HEK293 (cell line): ENCODE measurements around the gene TAF12.

Source experiments
- CTCF ChIA-PET: fragments of 350-600 bp; formaldehyde crosslinking; extraction: SDS; loops from one replicate; lab custom pipeline; 2021; ENCODE audit warnings: antibody characterized with exemption; lab: Yijun Ruan, JAX
- POLR2A ChIA-PET: fragments of 300-600 bp; formaldehyde crosslinking; extraction: SDS; loops from one replicate; lab custom pipeline; 2020; ENCODE audit warnings: antibody characterized with exemption, inconsistent platforms; lab: Yijun Ruan, JAX
- H3K27ac ChIP-seq: fragments of 200-500 bp; sonication (Bioruptor generic); 2 replicates; pipeline ENCODE4 v1.5.1; 2014; ENCODE audit warnings: low read depth, low read length, control low read depth, inconsistent platforms; ENCODE audit errors: extremely low read depth
- H3K36me3 ChIP-seq, 2 experiments: fragments of 200-500 bp in 1 of 2; sonication (Bioruptor generic) in 1 of 2; 1 replicate in 1 of 2; 2 replicates in 1 of 2; pipeline ENCODE4 v1.5.1; 2014 to 2017; ENCODE audit warnings: inconsistent platforms in 2 of 2, low read length in 2 of 2; ENCODE audit not compliant: control insufficient read depth in 2 of 2, insufficient read depth in 1 of 2
- H3K4me1 ChIP-seq: fragments of 200-500 bp; sonication (Bioruptor generic); 2 replicates; pipeline ENCODE4 v1.5.1; 2014; ENCODE audit warnings: mild to moderate bottlenecking, low read length, inconsistent platforms; ENCODE audit not compliant: control insufficient read depth, insufficient read depth
- H3K4me3 ChIP-seq: 2 replicates; pipeline ENCODE4 v1.5.1; 2011; ENCODE audit warnings: low read depth, mild to moderate bottlenecking, control low read depth, low read length, moderate library complexity
- H3K9me3 ChIP-seq: fragments of 200-500 bp; sonication (Bioruptor generic); 2 replicates; pipeline ENCODE4 v1.5.1; 2014; ENCODE audit warnings: low read depth, low read length, inconsistent platforms; ENCODE audit not compliant: control insufficient read depth, insufficient read depth
- GLIS1 ChIP-seq: fragments of 450-650 bp; formaldehyde crosslinking; IDR thresholded peaks from 2 replicates; pipeline ENCODE4 v1.5.1; 2016; ENCODE audit warnings: missing biosample characterization, missing genetic modification characterization
- SP7 ChIP-seq: fragments of 450-650 bp; formaldehyde crosslinking; IDR thresholded peaks from 2 replicates; pipeline ENCODE4 v1.5.1; 2016; ENCODE audit warnings: missing biosample characterization, missing genetic modification characterization
- TRIM28 ChIP-seq: IDR thresholded peaks from 2 replicates; pipeline ENCODE4 v1.6.1; 2011; ENCODE audit warnings: low read length, control low read depth, borderline replicate concordance
- WT1 ChIP-seq: fragments of 450-650 bp; formaldehyde crosslinking; IDR thresholded peaks from 2 replicates; pipeline ENCODE4 v1.5.1; 2016; ENCODE audit warnings: missing biosample characterization, missing genetic modification characterization
- YY1 ChIP-seq: fragments of 450-650 bp; formaldehyde crosslinking; IDR thresholded peaks from 2 replicates; pipeline ENCODE4 v1.5.1; 2018; ENCODE audit warnings: missing biosample characterization, missing genetic modification characterization
- ZBTB48 ChIP-seq: fragments of 450-650 bp; formaldehyde crosslinking; IDR thresholded peaks from 2 replicates; pipeline ENCODE4 v1.5.1; 2016; ENCODE audit warnings: missing biosample characterization, missing genetic modification characterization
- ZEB2 ChIP-seq: fragments of 450-650 bp; formaldehyde crosslinking; IDR thresholded peaks from 2 replicates; pipeline ENCODE4 v1.5.1; 2016; ENCODE audit warnings: missing biosample characterization, missing genetic modification characterization
- ZFP3 ChIP-seq: fragments of 450-650 bp; formaldehyde crosslinking; IDR thresholded peaks from 2 replicates; pipeline ENCODE4 v1.5.1; 2016; ENCODE audit warnings: low read depth, missing biosample characterization, missing genetic modification characterization
- ZNF155 ChIP-seq: fragments of 450-650 bp; formaldehyde crosslinking; IDR thresholded peaks from 2 replicates; pipeline ENCODE4 v1.5.1; 2016; ENCODE audit warnings: missing biosample characterization, missing genetic modification characterization
- ZNF184 ChIP-seq: fragments of 450-650 bp; IDR thresholded peaks from 2 replicates; pipeline ENCODE4 v1.5.1; 2018; ENCODE audit warnings: missing biosample characterization, mild to moderate bottlenecking, missing genetic modification characterization
- ZNF302 ChIP-seq: fragments of 450-650 bp; formaldehyde crosslinking; IDR thresholded peaks from 2 replicates; pipeline ENCODE4 v1.5.1; 2016; ENCODE audit warnings: missing biosample characterization, missing genetic modification characterization, low read depth
- ZNF341 ChIP-seq: fragments of 450-650 bp; formaldehyde crosslinking; IDR thresholded peaks from 2 replicates; pipeline ENCODE4; 2016; ENCODE audit warnings: low read depth, missing biosample characterization, missing genetic modification characterization
- ZNF48 ChIP-seq: fragments of 450-650 bp; formaldehyde crosslinking; IDR thresholded peaks from 2 replicates; pipeline ENCODE4 v1.5.1; 2016; ENCODE audit warnings: missing biosample characterization, missing genetic modification characterization
- ZNF521 ChIP-seq: fragments of 450-650 bp; formaldehyde crosslinking; IDR thresholded peaks from 2 replicates; pipeline ENCODE4 v1.5.1; 2017; ENCODE audit warnings: missing biosample characterization, mild to moderate bottlenecking, missing genetic modification characterization
- ZNF529 ChIP-seq: fragments of 450-650 bp; formaldehyde crosslinking; IDR thresholded peaks from 2 replicates; pipeline ENCODE4 v1.5.1; 2017; ENCODE audit warnings: missing genetic modification characterization, missing biosample characterization; ENCODE audit not compliant: insufficient replicate concordance
- ZNF555 ChIP-seq: fragments of 450-650 bp; formaldehyde crosslinking; conservative IDR thresholded peaks from 2 replicates; pipeline ENCODE4 v1.5.1; 2017; ENCODE audit warnings: missing biosample characterization, mild to moderate bottlenecking, missing genetic modification characterization, inconsistent platforms
- ZNF558 ChIP-seq: fragments of 450-650 bp; formaldehyde crosslinking; IDR thresholded peaks from 2 replicates; pipeline ENCODE4 v1.5.1; 2016; ENCODE audit warnings: missing biosample characterization, missing genetic modification characterization
- ZNF600 ChIP-seq: fragments of 450-650 bp; formaldehyde crosslinking; IDR thresholded peaks from 2 replicates; pipeline ENCODE4 v1.5.1; 2016; ENCODE audit warnings: missing biosample characterization, missing genetic modification characterization
- TF ChIP-seq, protein P1 (sequence below): fragments of 450-650 bp; formaldehyde crosslinking; IDR thresholded peaks from 2 replicates; pipeline ENCODE4 v1.5.1; 2016; ENCODE audit warnings: missing biosample characterization, missing genetic modification characterization
- TF ChIP-seq, protein P2 (sequence below): fragments of 450-650 bp; formaldehyde crosslinking; IDR thresholded peaks from 2 replicates; pipeline ENCODE4 v1.5.1; 2016; ENCODE audit warnings: missing biosample characterization, missing genetic modification characterization
- TF ChIP-seq, protein P3 (sequence below): fragments of 450-650 bp; formaldehyde crosslinking; IDR thresholded peaks from 2 replicates; pipeline ENCODE4 v1.5.1; 2016; ENCODE audit warnings: missing biosample characterization, missing genetic modification characterization
- TF ChIP-seq, protein P4 (sequence below): fragments of 450-650 bp; formaldehyde crosslinking; IDR thresholded peaks from 2 replicates; pipeline ENCODE4 v1.5.1; 2016; ENCODE audit warnings: missing biosample characterization, missing genetic modification characterization
- TF ChIP-seq, protein P5 (sequence below): fragments of 450-650 bp; formaldehyde crosslinking; IDR thresholded peaks from 2 replicates; pipeline ENCODE4 v1.5.1; 2016; ENCODE audit warnings: missing biosample characterization, missing genetic modification characterization
- TF ChIP-seq, protein P6 (sequence below): fragments of 450-650 bp; formaldehyde crosslinking; IDR thresholded peaks from 2 replicates; pipeline ENCODE4 v1.5.1; 2017; ENCODE audit warnings: missing biosample characterization, missing genetic modification characterization

The TAF12 gene

DNA sequence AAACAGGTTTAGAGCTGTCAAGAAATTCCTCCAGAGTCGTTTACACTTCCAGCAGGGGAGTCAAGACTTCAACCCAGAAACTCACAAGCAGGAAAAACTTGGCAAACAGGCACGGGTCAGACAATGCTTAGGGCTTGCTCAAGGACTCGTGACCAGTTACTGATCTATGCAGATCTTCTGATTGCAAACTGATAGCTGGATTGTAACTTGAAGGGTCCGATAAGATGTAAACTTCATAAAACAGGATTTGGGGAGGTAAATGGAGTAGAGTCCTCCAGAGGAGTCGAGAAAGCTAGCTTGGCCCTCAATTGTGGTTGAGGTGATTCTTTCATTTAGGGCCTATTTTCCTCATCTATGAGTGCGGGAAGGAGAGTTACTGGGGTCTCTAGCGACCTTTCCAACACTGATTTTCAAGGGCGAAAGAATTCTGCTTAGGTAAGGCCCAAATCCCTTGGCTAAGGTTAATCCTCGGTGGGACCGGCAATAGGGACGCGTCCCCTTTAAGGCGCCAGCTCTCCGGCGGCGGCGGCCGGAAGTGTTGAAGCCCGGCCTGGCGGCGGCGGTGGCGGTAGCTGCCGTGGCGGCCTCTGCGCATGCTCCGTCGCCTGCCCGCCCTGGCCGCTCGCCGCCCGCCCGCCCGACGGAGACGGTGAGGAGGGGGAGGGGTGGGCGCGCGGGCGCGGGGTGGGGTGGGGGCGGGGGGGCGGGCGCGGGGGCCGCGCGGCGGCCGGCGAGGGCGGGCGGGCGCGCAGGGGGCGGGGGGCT lies 25.5 kb upstream of the TAF12 start, which contains the start of gene GMEB1 (continued):
- peak; percentile 19; the same call in 1 of the 2 replicates for TF ChIP-seq ZNF341 (tag by site-specific recombination)
- TF ChIP-seq ZNF529 (tag by site-specific recombination) = no peak
- no peak for TF ChIP-seq ZNF302 (tag by site-specific recombination)
- peak; percentile 24; the same call in 1 of the 2 replicates for TF ChIP-seq SP7
- TF ChIP-seq ZFP3 (tag by site-specific recombination) = no peak
- 0 out of 2 replicates have a peak, but pooled peaks have one; percentile 48 for TF ChIP-seq ZNF184 (tag by site-specific recombination)
- TF ChIP-seq ZNF600 = peak; percentile 30; the same call in 1 of the 2 replicates
- TF ChIP-seq, protein P1, sequence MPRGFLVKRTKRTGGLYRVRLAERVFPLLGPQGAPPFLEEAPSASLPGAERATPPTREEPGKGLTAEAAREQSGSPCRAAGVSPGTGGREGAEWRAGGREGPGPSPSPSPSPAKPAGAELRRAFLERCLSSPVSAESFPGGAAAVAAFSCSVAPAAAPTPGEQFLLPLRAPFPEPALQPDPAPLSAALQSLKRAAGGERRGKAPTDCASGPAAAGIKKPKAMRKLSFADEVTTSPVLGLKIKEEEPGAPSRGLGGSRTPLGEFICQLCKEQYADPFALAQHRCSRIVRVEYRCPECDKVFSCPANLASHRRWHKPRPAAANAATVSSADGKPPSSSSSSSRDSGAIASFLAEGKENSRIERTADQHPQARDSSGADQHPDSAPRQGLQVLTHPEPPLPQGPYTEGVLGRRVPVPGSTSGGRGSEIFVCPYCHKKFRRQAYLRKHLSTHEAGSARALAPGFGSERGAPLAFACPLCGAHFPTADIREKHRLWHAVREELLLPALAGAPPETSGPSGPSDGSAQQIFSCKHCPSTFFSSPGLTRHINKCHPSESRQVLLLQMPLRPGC (tag by site-specific recombination) = no peak
- peak; percentile 65 for TF ChIP-seq ZBTB48
- TF ChIP-seq, protein P2, sequence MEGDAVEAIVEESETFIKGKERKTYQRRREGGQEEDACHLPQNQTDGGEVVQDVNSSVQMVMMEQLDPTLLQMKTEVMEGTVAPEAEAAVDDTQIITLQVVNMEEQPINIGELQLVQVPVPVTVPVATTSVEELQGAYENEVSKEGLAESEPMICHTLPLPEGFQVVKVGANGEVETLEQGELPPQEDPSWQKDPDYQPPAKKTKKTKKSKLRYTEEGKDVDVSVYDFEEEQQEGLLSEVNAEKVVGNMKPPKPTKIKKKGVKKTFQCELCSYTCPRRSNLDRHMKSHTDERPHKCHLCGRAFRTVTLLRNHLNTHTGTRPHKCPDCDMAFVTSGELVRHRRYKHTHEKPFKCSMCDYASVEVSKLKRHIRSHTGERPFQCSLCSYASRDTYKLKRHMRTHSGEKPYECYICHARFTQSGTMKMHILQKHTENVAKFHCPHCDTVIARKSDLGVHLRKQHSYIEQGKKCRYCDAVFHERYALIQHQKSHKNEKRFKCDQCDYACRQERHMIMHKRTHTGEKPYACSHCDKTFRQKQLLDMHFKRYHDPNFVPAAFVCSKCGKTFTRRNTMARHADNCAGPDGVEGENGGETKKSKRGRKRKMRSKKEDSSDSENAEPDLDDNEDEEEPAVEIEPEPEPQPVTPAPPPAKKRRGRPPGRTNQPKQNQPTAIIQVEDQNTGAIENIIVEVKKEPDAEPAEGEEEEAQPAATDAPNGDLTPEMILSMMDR (tag by site-specific recombination) = no peak
- no peak for TF ChIP-seq ZNF558 (tag by site-specific recombination)
- TF ChIP-seq, protein P3, sequence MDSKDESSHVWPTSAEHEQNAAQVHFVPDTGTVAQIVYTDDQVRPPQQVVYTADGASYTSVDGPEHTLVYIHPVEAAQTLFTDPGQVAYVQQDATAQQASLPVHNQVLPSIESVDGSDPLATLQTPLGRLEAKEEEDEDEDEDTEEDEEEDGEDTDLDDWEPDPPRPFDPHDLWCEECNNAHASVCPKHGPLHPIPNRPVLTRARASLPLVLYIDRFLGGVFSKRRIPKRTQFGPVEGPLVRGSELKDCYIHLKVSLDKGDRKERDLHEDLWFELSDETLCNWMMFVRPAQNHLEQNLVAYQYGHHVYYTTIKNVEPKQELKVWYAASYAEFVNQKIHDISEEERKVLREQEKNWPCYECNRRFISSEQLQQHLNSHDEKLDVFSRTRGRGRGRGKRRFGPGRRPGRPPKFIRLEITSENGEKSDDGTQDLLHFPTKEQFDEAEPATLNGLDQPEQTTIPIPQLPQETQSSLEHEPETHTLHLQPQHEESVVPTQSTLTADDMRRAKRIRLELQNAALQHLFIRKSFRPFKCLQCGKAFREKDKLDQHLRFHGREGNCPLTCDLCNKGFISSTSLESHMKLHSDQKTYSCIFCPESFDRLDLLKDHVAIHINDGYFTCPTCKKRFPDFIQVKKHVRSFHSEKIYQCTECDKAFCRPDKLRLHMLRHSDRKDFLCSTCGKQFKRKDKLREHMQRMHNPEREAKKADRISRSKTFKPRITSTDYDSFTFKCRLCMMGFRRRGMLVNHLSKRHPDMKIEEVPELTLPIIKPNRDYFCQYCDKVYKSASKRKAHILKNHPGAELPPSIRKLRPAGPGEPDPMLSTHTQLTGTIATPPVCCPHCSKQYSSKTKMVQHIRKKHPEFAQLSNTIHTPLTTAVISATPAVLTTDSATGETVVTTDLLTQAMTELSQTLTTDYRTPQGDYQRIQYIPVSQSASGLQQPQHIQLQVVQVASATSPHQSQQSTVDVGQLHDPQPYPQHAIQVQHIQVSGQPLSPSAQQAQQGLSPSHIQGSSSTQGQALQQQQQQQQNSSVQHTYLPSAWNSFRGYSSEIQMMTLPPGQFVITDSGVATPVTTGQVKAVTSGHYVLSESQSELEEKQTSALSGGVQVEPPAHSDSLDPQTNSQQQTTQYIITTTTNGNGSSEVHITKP (tag by site-specific recombination) = peak; percentile 64
- 0 out of 2 replicates have a peak, but pooled peaks have one; percentile 26 for TF ChIP-seq GLIS1 (tag by site-specific recombination)
- 0 out of 2 replicates have a peak, but pooled peaks have one; percentile 17 for TF ChIP-seq YY1 (tag by site-specific recombination)

DNA sequence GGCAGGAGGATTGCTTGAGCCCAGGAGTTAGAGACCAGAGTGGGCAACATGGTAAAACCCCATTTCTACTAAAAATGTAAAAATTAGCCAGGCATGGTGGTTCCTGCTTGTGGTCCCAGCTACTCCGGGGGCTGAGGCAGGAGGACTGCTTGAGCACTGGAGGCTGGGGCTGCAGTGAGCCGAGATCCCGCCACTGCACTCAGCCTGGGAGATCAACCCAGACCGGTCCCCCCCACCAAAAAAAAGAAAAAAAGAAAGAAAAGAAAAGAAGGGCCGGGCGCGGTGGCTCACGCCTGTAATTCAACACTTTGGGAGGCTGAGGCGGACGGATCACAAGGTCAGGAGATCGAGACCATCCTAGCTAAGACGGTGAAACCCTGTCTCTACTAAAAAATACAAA lies 23.9 kb upstream of the TAF12 start:
- no peak overlapping the region for H3K4me3 ChIP-seq
- no peaks in the 10 kb centered on the region for H3K9me3 ChIP-seq
- no peaks in the 10 kb centered on the region for H3K36me3 ChIP-seq
- ChIA-PET POLR2A (interaction anchor here (3.0 to 3.6 kb wide), 2 partner anchors 18 to 70 kb away, joined by 30 to 35 read pairs; partner anchors contain the start of genes RNU11 and YTHDF2), CTCF (no interaction called here)
- no peak overlapping the region for H3K27ac ChIP-seq
- H3K4me1 ChIP-seq = peaks cover 4% of the 10 kb centered on the region; the same call in 1 of the 2 replicates
- TF ChIP-seq, protein P4, sequence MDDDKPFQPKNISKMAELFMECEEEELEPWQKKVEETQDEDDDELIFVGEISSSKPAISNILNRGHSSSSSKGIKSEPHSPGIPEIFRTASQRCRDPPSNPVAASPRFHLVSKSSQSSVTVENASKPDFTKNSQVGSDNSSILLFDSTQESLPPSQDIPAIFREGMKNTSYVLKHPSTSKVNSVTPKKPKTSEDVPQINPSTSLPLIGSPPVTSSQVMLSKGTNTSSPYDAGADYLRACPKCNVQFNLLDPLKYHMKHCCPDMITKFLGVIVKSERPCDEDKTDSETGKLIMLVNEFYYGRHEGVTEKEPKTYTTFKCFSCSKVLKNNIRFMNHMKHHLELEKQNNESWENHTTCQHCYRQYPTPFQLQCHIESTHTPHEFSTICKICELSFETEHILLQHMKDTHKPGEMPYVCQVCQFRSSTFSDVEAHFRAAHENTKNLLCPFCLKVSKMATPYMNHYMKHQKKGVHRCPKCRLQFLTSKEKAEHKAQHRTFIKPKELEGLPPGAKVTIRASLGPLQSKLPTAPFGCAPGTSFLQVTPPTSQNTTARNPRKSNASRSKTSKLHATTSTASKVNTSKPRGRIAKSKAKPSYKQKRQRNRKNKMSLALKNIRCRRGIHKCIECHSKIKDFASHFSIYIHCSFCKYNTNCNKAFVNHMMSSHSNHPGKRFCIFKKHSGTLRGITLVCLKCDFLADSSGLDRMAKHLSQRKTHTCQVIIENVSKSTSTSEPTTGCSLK (tag by site-specific recombination) = no peak
- TF ChIP-seq ZNF521 (tag by site-specific recombination) = no peak
- TF ChIP-seq TRIM28 = no peak
- TF ChIP-seq WT1 (tag by site-specific recombination) = no peak
- TF ChIP-seq ZNF155 (tag by site-specific recombination) = no peak
- no peak for TF ChIP-seq ZNF555 (tag by site-specific recombination)
- no peak for TF ChIP-seq ZEB2
- TF ChIP-seq, protein P5, sequence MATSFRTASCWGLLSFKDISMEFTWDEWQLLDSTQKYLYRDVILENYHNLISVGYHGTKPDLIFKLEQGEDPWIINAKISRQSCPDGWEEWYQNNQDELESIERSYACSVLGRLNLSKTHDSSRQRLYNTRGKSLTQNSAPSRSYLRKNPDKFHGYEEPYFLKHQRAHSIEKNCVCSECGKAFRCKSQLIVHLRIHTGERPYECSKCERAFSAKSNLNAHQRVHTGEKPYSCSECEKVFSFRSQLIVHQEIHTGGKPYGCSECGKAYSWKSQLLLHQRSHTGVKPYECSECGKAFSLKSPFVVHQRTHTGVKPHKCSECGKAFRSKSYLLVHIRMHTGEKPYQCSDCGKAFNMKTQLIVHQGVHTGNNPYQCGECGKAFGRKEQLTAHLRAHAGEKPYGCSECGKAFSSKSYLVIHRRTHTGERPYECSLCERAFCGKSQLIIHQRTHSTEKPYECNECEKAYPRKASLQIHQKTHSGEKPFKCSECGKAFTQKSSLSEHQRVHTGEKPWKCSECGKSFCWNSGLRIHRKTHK (tag by site-specific recombination) = no peak
- TF ChIP-seq, protein P6, sequence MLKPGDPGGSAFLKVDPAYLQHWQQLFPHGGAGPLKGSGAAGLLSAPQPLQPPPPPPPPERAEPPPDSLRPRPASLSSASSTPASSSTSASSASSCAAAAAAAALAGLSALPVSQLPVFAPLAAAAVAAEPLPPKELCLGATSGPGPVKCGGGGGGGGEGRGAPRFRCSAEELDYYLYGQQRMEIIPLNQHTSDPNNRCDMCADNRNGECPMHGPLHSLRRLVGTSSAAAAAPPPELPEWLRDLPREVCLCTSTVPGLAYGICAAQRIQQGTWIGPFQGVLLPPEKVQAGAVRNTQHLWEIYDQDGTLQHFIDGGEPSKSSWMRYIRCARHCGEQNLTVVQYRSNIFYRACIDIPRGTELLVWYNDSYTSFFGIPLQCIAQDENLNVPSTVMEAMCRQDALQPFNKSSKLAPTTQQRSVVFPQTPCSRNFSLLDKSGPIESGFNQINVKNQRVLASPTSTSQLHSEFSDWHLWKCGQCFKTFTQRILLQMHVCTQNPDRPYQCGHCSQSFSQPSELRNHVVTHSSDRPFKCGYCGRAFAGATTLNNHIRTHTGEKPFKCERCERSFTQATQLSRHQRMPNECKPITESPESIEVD = no peak
- TF ChIP-seq ZNF48 = no peak
